Heart left ventricle (tissue), 13 donors: ENCODE measurements around the gene IGDCC3.

Experiments used
- POLR2A ChIP-seq, 2 donors: fragments of 450-650 bp; IDR thresholded peaks; one replicate each; pipeline ENCODE4 v1.6.1; 2017; ENCODE audit warnings: antibody characterized with exemption in 2 of 2, mild to moderate bottlenecking in 2 of 2, moderate library complexity in 2 of 2
- TF ChIP-seq, protein P1 (sequence below), 12 donors: fragments of 200-600 bp; sonication (generic) in 4 of 12; IDR thresholded peaks; one replicate each; pipeline versions ENCODE4 v1.5.0 to v1.8.0; 2018 to 2022; ENCODE audit warnings: antibody characterized with exemption in 12 of 12, mild to moderate bottlenecking in 5 of 12
- donor health status: ischemic (EF 13 %, LVEDD 7.1; RV severe dilation, severe dysfunction).
- donor health status: DM: no; HTN: yes; CAD: no.
- donor health status: DM: no; HTN: no; CAD: no.
- donor health status: ischemic (EF 25% LVEDD 6.9; RV normal size, moderate dysfunction).
- donor health status: ischemic (EF 25% LVEDD 5.7; RV mildly dilated, moderate dysfunction).
- donor health status: ischemic (EF 35%, LVEDD 5.7; RV mildly dilated, moderate dysfunction).
- donor health status: nonischemic (EF 11% LVEDD 7.7; RV severe dilation, severe dysfunction).
- donor health status: DM: yes; HTN: yes; CAD: no.
- donor health status: PGD.
- donor health status: ischemic (EF 29% LVEDD 5.4; RV normal size, mild dysfunction).
- donor health status: nonischemic (EF 23%, LVEDD 6.1; RV moderate dilation, normal function).

DNA sequence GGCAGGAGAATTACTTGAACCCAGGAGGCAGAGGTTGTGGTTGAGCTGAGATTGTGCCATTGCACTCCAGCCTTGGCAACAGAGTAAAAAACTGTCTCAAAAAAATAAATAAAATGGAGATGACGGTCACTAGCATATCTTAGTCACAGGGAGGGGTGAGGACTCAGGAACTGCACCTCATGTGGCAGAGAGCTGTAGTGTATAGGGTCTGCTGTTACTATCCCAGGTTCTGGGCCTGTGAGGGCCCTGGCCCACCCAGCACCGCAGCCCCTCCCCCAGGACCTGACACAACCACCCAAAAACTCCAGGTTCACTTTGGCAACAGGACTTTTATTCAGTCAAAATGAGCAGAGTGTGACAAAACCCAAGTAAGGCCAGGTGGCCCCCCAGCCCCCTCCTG is 51.0 kb downstream of the IGDCC3 start:
- TF ChIP-seq, protein P1, sequence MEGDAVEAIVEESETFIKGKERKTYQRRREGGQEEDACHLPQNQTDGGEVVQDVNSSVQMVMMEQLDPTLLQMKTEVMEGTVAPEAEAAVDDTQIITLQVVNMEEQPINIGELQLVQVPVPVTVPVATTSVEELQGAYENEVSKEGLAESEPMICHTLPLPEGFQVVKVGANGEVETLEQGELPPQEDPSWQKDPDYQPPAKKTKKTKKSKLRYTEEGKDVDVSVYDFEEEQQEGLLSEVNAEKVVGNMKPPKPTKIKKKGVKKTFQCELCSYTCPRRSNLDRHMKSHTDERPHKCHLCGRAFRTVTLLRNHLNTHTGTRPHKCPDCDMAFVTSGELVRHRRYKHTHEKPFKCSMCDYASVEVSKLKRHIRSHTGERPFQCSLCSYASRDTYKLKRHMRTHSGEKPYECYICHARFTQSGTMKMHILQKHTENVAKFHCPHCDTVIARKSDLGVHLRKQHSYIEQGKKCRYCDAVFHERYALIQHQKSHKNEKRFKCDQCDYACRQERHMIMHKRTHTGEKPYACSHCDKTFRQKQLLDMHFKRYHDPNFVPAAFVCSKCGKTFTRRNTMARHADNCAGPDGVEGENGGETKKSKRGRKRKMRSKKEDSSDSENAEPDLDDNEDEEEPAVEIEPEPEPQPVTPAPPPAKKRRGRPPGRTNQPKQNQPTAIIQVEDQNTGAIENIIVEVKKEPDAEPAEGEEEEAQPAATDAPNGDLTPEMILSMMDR (IDR thresholded peaks at IDR 0.05): no peak
- no peak for TF ChIP-seq POLR2A (IDR thresholded peaks at IDR 0.05)
